Right lobe of liver (tissue), 4 donors: Measurements from ENCODE around the gene TMEM119.

Experiments
- CTCF ChIP-seq, 4 donors: fragments of 200-600 bp in 3 of 4; fragments of 450-650 bp in 1 of 4; IDR thresholded peaks; one replicate each; pipeline versions ENCODE4 v1.5.1 to v1.8.0; 2016 to 2022; ENCODE audit warnings: antibody characterized with exemption in 4 of 4, mild to moderate bottlenecking in 2 of 4
- POLR2A ChIP-seq: fragments of 450-650 bp; IDR thresholded peaks from one replicate; pipeline ENCODE4 v1.6.1; 2017; ENCODE audit warnings: antibody characterized with exemption, mild to moderate bottlenecking
- donor health status: DM: no; HTN: no; CAD: no.
- donor health status: DM: no; HTN: no; CAD: no.
- donor health status: DM: no; HTN: yes; CAD: no.

- TF ChIP-seq CTCF (IDR thresholded peaks at IDR 0.05) (no peak), POLR2A (no peak)
Measured at GRCh38 chr12:108563804-108564151, 34.1 kb downstream of the TMEM119 start.
